ENCODE results near the gene RTN4R. TPM values are rescaled to one million over a fixed set of nuclear protein-coding genes. Genes with fewer than 3 reads are reported as not detected.

Gene RTN4R
- total and polyA plus RNA-seq, 2 of the 8 experiments (the other 6 are each of a cell fraction or from before 2014, with no cell fraction given) = 21.8 to 41.3 TPM

GRCh38 chr22:20234760-20235388, 33.2 kb downstream of the RTN4R start (continued):
- no peak for TF ChIP-seq NRF1 (IDR thresholded peaks at IDR 0.05; ENCODE audit: low read depth, low read length)

Measured in H1 (cell line).